Measurements from ENCODE around the gene PEAK1.
"Not testable (repeated sequence)": the region's sequence is repeated elsewhere in the genome, so short reads cannot be mapped to it uniquely, and the experiment has no call there.

Gene PEAK1

DNA sequence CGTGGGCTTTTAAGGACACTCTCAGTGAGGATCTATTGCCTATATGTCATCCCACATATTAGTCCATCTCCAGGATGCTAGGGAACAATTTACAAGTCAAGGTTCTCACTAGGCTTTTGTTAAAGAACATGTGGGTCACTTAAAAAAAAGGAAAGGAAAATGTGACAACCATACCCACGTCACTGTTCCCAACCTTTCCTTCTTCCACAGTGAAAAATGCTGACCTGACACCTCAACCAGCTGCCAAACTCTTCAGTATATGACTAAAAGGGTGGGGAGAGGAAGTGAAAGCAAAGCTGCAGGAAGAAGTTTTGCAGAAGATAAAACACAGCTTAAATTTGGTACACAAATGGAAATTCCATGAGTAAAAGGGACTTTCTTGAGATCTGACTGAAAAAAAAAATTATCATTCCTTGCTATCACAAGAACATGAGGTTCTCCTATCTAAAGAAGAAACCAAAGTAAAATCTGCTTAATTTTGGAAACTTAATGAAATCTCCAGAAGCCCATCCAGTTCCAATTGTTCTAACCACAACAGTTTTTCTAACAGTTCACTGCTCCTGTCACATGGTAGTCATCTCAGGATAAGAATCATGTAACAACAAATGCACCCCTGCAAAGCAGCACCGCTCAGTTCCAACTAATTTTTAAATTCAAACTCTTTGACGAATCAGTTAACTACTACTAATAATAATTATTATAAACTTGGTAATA lies 232.0 kb downstream of the PEAK1 start:
- Histone ChIP-seq H3K9me3 (no peaks in the 10 kb centered on the region), H3K27ac (peak overlapping the region; percentile 39), H3K9ac (no peak overlapping the region; the same call in 1 of the 2 replicates), H3K4me3 (no peak overlapping the region), H4K20me1 (no peaks in the 10 kb centered on the region), H3K36me3 (no peaks in the 10 kb centered on the region), H3K4me1 (peaks cover 32% of the 10 kb centered on the region), H3K27me3 (no peaks in the 10 kb centered on the region), H3K4me2 (peak overlapping the region; percentile 63)
- no peak for TF ChIP-seq Cebpa-rat (IDR thresholded peaks at IDR 0.05)

DNA sequence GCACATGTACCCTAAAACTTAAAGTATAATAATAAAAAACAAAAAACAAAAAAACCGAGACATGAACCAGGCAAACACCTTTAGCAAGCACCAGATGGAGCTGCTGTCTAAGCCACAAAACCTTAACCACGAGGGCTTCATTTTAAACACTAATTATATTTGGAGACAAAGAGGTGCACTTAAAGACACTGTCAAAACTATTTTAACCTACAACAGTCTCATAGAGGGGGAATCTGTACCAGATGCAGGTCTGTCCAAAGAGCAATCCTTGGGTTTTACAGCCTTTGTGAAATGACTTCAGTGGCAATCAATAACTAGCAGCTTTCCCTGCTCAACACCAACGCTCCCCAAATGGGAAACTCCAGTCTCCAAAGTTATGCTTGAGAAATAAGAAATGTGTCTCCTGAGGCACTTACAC lies 233.3 kb downstream of the PEAK1 start:
- H3K9ac ChIP-seq = no peak overlapping the region
- no peaks in the 10 kb centered on the region for H4K20me1 ChIP-seq
- no peaks in the 10 kb centered on the region for H3K9me3 ChIP-seq
- H3K27me3 ChIP-seq = no peaks in the 10 kb centered on the region
- TF ChIP-seq Cebpa-rat (IDR thresholded peaks at IDR 0.05) = no peak
- no peaks in the 10 kb centered on the region for H3K36me3 ChIP-seq
- no peak overlapping the region for H3K4me3 ChIP-seq
- H3K27ac ChIP-seq = no peak overlapping the region
- H3K4me2 ChIP-seq = peak overlapping the region; percentile 63
- peaks cover 40% of the 10 kb centered on the region for H3K4me1 ChIP-seq

DNA sequence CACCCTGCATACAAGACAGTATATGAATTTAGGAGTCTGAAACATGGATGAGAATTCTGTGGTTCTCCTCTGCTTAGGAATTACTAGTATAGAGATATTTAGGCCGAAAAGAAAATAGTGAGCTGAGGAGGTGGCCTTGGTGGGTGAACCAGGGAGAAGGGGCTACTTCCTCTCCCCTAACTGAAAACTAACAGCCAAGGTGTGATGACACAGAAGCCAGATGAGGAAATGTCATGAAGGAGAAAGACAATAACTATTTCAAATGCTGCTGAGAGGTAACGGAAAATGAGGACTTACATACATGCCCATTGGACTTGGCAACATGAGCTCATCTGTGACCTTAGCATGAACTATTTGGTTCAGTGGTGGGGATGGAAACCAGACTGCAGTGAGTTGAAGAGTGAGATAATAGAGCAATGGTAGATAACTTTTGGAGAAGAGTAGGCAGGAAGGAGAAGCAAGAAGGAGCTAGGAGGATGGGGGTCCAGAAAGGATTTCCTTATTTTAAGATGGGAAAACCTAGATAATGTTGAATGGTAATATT lies 234.6 kb downstream of the PEAK1 start:
- no peaks in the 10 kb centered on the region for H3K9me3 ChIP-seq
- H3K27ac ChIP-seq = no peak overlapping the region
- no peaks in the 10 kb centered on the region for H4K20me1 ChIP-seq
- H3K9ac ChIP-seq = no peak overlapping the region
- H3K36me3 ChIP-seq = no peaks in the 10 kb centered on the region
- no peaks in the 10 kb centered on the region for H3K27me3 ChIP-seq
- H3K4me2 ChIP-seq = no peak overlapping the region
- no peak overlapping the region for H3K4me3 ChIP-seq
- H3K4me1 ChIP-seq = peaks cover 47% of the 10 kb centered on the region
- no peak for TF ChIP-seq Cebpa-rat (IDR thresholded peaks at IDR 0.05)

DNA sequence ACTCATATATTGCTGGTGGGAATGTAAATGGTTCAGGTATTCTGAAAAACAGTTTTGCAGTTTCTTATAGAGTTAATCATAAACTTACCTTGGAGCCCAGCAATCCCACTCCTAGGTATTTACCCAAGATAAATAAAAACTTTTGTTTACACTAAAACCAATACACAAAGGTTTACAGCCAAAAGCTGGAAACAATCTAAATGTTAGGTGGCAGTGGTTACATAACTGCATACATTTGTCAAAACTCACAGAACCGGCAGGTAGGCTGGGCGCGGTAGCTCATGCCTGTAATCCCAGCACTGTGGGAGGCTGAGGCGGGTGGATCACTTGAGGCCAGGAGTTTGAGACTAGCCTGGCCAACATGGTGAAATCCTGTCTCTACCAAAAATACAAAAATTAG lies 235.6 kb downstream of the PEAK1 start:
- H3K36me3 ChIP-seq, H3K27ac ChIP-seq, H3K4me2 ChIP-seq, H3K27me3 ChIP-seq, H3K9me3 ChIP-seq, H4K20me1 ChIP-seq, H3K4me3 ChIP-seq, H3K9ac ChIP-seq: not testable (repeated sequence)
- peaks cover 51% of the 10 kb centered on the region for H3K4me1 ChIP-seq

DNA sequence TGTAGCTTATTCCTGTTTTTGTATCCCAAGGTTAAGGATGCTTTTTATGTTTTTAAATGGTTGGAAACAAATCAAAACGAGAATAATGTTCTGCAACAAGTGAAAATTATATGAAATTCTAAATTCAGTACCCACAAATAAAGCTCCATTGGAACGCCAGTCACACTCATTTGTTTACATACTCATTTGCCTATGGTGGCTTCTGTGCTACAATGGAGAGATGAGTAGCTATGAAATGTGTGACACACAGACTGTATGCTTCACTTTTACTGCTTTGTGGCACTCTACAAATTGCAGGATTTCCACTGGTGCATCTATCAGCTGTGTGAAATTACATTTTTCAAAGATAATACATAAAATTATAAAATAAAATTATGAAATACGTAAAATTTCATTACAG lies 236.8 kb downstream of the PEAK1 start:
- no peak overlapping the region for H3K4me2 ChIP-seq
- no peaks in the 10 kb centered on the region for H3K9me3 ChIP-seq
- no peak for TF ChIP-seq Cebpa-rat (IDR thresholded peaks at IDR 0.05)
- H3K9ac ChIP-seq = no peak overlapping the region
- no peaks in the 10 kb centered on the region for H3K36me3 ChIP-seq
- peaks cover 38% of the 10 kb centered on the region for H3K4me1 ChIP-seq
- no peak overlapping the region for H3K4me3 ChIP-seq
- H3K27ac ChIP-seq = no peak overlapping the region
- H3K27me3 ChIP-seq = no peaks in the 10 kb centered on the region
- no peaks in the 10 kb centered on the region for H4K20me1 ChIP-seq

DNA sequence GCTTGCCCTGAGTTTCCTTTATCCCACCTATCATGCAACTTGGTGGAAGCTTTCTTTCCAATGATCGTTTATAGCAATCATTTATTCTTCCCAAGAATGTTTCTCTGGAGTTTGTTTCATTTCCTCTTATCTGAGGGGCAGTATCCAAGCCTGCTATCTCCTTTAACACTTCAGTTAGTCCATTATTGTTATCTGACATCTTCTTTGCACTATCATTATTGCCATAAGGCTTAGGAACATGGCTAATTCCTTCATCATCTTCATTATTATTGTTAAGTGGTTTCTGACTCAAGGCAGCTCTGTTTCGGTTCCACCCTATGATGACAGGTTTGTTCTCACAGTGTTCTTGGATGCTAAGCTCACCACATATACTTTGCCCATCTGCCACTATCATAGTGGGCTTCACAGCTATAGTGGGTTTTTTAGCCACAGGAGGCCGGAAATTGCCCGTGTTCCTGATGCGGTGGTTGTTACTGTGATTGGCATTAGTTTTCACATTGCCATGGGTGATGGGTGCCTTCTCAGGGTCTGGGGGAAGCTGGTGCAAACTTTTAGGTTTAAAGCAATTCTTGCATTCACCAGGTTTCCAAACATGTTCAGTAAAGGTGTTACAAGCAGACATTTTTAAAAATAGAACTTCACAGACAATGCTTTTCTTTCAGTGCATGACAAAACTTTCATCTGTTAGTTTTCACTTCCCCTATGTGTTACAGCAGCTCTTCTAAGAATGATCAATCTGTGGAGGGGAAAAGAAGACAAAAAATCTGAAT lies 238.4 kb downstream of the PEAK1 start:
- Histone ChIP-seq H3K9ac (no peak overlapping the region), H3K4me3 (no peak overlapping the region), H3K27me3 (no peaks in the 10 kb centered on the region), H3K36me3 (no peaks in the 10 kb centered on the region), H3K27ac (no peak overlapping the region), H4K20me1 (no peaks in the 10 kb centered on the region), H3K9me3 (no peaks in the 10 kb centered on the region), H3K4me1 (peaks cover 22% of the 10 kb centered on the region), H3K4me2 (peak overlapping the region; percentile 62)
- no peak for TF ChIP-seq Cebpa-rat (IDR thresholded peaks at IDR 0.05)

DNA sequence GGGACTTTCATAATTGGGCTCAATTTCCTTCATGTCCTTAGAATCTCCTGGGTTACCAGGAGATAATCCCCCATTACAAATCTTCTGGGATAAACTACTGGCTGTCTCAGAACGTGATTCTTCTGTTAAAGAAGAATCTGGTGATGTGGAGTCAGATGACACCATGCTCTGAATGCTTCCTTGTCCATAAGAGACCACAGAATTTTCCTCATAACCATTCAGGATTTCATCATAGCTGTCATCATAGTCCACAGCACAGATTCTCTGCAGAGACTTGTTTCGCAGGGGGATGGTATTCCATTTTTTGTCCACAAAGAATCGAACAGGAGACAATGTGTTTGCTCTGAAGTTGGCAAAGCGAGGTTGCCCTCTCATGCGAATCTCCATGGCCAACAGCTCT lies 239.1 kb downstream of the PEAK1 start:
- Histone ChIP-seq H3K4me3 (no peak overlapping the region), H4K20me1 (no peaks in the 10 kb centered on the region), H3K9me3 (no peaks in the 10 kb centered on the region), H3K9ac (no peak overlapping the region), H3K4me2 (0 out of 2 replicates have a peak overlapping the region, but pooled peaks have one; percentile 62), H3K27ac (no peak overlapping the region), H3K36me3 (no peaks in the 10 kb centered on the region), H3K27me3 (no peaks in the 10 kb centered on the region), H3K4me1 (peaks cover 20% of the 10 kb centered on the region)
- no peak for TF ChIP-seq Cebpa-rat (IDR thresholded peaks at IDR 0.05)

DNA sequence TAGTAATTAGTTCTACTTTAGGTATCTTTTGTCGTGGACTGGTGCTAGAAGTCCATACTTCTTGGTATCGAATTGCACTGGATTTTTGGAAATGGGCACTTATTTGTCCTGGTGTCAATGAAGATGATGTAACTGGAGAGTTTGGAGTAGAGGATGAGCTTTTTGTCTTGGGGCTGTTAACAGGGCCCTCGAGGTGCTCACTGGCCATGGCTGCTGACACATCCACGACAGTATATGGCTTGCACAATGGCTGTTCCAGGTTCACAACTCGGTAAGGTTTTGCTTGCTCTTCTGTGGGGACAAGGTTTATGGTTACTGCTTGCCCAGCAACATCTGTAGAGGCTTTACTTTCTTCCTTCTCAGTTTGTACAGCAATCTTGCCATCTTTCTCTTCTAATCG lies 239.6 kb downstream of the PEAK1 start:
- no peak overlapping the region for H3K27ac ChIP-seq
- no peaks in the 10 kb centered on the region for H3K9me3 ChIP-seq
- H3K9ac ChIP-seq = no peak overlapping the region
- no peaks in the 10 kb centered on the region for H3K36me3 ChIP-seq
- H3K4me2 ChIP-seq = no peak overlapping the region
- no peaks in the 10 kb centered on the region for H3K27me3 ChIP-seq
- peaks cover 20% of the 10 kb centered on the region for H3K4me1 ChIP-seq
- TF ChIP-seq Cebpa-rat (IDR thresholded peaks at IDR 0.05) = no peak
- H3K4me3 ChIP-seq = no peak overlapping the region
- no peaks in the 10 kb centered on the region for H4K20me1 ChIP-seq

DNA sequence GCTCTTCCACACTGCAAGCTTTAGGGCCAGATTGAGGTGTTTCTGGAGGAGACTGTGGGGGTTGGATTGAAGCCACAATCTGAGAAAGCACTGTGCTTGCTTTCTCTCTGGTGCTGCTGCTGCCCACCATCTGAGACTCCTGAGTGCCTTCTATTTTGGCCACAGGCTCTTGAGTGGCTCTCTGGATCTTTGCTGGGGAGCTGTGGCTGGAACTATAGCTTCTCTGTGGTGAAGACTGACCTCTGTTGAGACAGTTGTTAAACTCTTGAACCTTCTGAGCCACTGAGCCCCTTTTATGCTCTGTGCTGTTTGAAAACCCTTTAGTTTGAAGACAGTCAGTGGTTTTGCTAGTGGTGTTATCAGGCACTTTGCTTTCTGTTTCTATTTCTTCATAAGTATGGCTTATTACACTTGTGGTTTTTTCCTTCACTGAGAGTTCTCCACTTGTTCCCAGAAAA lies 240.3 kb downstream of the PEAK1 start:
- Histone ChIP-seq H3K36me3 (no peaks in the 10 kb centered on the region), H4K20me1 (no peaks in the 10 kb centered on the region), H3K4me2 (0 out of 2 replicates have a peak overlapping the region, but pooled peaks have one; percentile 15), H3K27ac (no peak overlapping the region), H3K27me3 (no peaks in the 10 kb centered on the region), H3K4me3 (no peak overlapping the region), H3K4me1 (peaks cover 20% of the 10 kb centered on the region), H3K9me3 (no peaks in the 10 kb centered on the region), H3K9ac (no peak overlapping the region)
- TF ChIP-seq Cebpa-rat (IDR thresholded peaks at IDR 0.05) = no peak

DNA sequence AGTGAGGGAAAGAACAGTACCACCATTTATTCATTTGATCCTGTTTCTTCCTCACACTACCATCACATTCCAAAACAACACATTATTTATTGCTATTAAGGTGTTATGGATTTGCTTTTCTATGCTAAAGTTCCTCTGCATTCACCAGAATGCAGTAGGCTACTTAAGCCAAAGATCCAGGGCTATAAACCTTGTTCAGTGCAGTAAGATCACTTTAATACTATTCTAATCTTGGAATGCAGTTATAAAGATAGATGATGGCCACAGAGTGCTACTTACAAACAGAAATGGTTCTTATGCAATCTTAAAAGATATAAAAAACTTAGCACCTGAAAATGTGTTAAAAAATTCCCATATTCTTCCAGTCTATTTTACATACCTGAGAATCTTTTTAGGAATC lies 241.5 kb downstream of the PEAK1 start:
- TF ChIP-seq Cebpa-rat (IDR thresholded peaks at IDR 0.05) = no peak
- Histone ChIP-seq H4K20me1 (no peaks in the 10 kb centered on the region), H3K27ac (no peak overlapping the region), H3K4me3 (no peak overlapping the region), H3K9me3 (no peaks in the 10 kb centered on the region), H3K27me3 (no peaks in the 10 kb centered on the region), H3K4me2 (no peak overlapping the region), H3K36me3 (no peaks in the 10 kb centered on the region), H3K4me1 (peaks cover 20% of the 10 kb centered on the region), H3K9ac (no peak overlapping the region)

DNA sequence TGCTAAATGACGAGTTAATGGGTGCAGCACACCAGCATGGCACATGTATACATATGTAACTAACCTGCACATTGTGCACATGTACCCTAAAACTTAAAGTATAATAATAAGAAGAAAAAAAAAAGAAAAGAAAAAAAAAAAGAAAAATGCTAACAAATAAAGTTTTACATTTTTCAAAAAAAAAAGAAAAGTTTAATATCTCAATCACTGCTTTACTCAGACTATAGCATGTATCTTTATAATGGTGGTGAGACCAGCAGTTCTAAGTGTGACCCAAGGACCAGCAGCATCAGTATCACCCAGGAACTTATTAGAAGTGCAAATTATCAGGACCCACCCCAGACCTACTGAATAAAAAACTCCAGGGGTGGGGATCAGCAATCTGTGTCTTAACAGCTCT lies 243.8 kb downstream of the PEAK1 start:
- not testable (repeated sequence) for H3K4me2 ChIP-seq, H4K20me1 ChIP-seq, H3K9ac ChIP-seq, H3K36me3 ChIP-seq, H3K4me1 ChIP-seq, H3K4me3 ChIP-seq, H3K27me3 ChIP-seq, H3K9me3 ChIP-seq, H3K27ac ChIP-seq

Data from BLaER1 (cell line).